Measurements from ENCODE around the gene ACTR3.

Gene ACTR3

DNA sequence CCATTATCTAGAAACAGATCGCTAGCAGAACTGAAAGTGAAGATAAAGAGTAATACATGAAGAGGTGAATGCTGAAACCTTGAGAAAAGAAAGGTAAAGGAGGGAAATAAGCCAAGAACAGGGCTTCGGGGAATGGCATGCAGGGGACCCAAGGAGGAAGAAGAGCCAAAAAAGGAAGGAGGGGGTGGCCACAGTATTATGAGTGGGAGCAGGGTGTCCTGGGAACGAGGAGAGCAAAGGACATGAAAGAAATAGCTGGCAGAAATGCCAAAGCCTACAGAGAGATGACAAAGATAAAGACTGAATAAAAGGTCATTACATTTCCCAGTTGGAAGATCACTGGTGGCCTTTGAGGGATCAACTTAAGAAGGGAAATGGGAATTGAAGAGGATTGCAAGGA is 82.9 kb downstream of the ACTR3 start:
- Histone ChIP-seq H3K36me3 (ENCODE audit: insufficient read depth, low read length) (no peaks in the 10 kb centered on the region), H3K27ac (ENCODE audit: low read depth, low read length) (no peak overlapping the region), H3K9me3 (ENCODE audit: low read length) (no peaks in the 10 kb centered on the region), H3K27me3 (ENCODE audit: control insufficient read depth in 1 of 2, insufficient read depth in 2 of 2, low read length in 2 of 2) (no peaks in the 10 kb centered on the region), H3K4me3 (ENCODE audit: low read depth in 1 of 2, low read length in 2 of 2) (no peak overlapping the region), H3K9ac (ENCODE audit: low read length) (no peak overlapping the region), H3K4me1 (ENCODE audit: insufficient read depth, low read length) (no peaks in the 10 kb centered on the region)

DNA sequence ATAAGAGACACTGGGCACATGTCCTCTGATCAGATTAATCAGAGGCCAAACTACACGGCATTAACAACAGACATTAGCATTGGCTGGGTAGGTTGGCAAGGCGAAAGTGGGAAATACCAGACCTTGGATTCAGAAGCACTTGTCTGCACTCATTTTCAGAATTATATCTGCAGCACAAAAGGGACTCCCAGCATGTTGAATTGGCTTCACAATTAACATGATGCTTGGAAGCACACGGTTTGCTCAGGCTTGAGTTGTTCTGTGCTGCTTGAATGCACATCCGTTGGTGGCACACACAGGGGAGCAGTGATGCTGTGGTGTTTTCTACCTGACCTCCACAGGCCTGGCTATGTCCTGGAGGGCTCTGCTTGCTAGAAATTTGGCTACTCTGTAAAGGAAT is 83.9 kb downstream of the ACTR3 start:
- no peak overlapping the region for H3K4me3 ChIP-seq (ENCODE audit: low read depth in 1 of 2, low read length in 2 of 2)
- no peaks in the 10 kb centered on the region for H3K9me3 ChIP-seq (ENCODE audit: low read length)
- H3K4me1 ChIP-seq (ENCODE audit: insufficient read depth, low read length): no peaks in the 10 kb centered on the region
- no peaks in the 10 kb centered on the region for H3K27me3 ChIP-seq (ENCODE audit: control insufficient read depth in 1 of 2, insufficient read depth in 2 of 2, low read length in 2 of 2)
- H3K27ac ChIP-seq (ENCODE audit: low read depth, low read length): no peak overlapping the region
- H3K9ac ChIP-seq (ENCODE audit: low read length): no peak overlapping the region
- H3K36me3 ChIP-seq (ENCODE audit: insufficient read depth, low read length): no peaks in the 10 kb centered on the region

DNA sequence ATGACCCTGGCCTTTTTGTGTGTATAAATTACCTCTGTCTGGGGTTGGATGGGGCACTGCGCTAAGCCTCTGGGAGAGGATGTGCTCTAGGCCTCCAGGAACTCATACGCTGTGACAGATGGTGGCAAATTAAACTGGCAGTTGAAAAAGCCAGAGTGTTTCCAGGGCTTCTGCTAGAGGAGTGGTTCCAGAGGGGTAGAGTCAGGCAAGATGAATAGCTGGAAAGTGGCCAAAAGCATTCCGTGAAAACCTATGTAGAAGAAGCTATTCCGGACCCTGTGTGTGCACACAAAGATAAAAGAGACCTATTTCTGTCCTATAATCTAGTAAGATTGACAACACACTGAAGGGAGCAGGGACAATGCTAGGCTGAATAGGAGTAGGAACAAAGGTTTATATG is 84.8 kb downstream of the ACTR3 start:
- H3K4me1 ChIP-seq (ENCODE audit: insufficient read depth, low read length): no peaks in the 10 kb centered on the region
- H3K27me3 ChIP-seq (ENCODE audit: control insufficient read depth in 1 of 2, insufficient read depth in 2 of 2, low read length in 2 of 2): no peaks in the 10 kb centered on the region
- H3K9me3 ChIP-seq (ENCODE audit: low read length): no peaks in the 10 kb centered on the region
- no peak overlapping the region for H3K4me3 ChIP-seq (ENCODE audit: low read depth in 1 of 2, low read length in 2 of 2)
- no peak overlapping the region for H3K27ac ChIP-seq (ENCODE audit: low read depth, low read length)
- no peaks in the 10 kb centered on the region for H3K36me3 ChIP-seq (ENCODE audit: insufficient read depth, low read length)
- no peak overlapping the region for H3K9ac ChIP-seq (ENCODE audit: low read length)

DNA sequence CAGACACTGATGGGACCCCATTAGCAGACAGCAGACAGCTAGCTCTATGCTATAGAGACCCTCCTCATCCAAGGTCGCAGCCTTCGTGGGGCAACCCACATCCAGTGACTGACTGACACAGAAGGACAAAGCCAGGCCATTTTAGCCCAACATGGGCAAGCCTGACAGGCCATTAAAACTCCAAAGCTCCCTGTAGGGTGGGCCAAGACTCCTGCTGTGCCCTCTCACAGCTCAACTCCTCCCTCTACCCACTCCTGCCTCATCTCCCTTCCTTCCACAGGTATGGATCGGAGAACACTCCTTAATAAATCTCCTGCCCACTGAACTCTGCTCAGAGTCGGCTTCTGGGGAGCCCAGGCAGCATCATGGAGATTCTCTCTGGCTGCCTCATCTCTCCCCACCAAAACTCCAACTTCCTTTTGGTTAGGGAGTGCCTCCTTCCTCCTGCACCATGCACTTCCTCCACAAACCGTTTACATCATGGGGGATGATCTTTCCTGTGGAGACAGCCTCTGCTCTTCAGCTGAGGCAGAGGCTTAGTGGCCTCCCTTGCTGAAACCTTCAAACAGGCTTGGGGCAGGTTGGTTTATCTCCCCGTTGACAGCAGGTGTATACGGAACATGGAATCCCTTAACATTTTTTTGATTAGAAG is 86.5 kb downstream of the ACTR3 start:
- Histone ChIP-seq H3K36me3 (ENCODE audit: insufficient read depth, low read length) (no peaks in the 10 kb centered on the region), H3K27ac (ENCODE audit: low read depth, low read length) (no peak overlapping the region), H3K27me3 (ENCODE audit: control insufficient read depth in 1 of 2, insufficient read depth in 2 of 2, low read length in 2 of 2) (no peaks in the 10 kb centered on the region), H3K9me3 (ENCODE audit: low read length) (no peaks in the 10 kb centered on the region), H3K4me3 (ENCODE audit: low read depth in 1 of 2, low read length in 2 of 2) (no peak overlapping the region), H3K9ac (ENCODE audit: low read length) (no peak overlapping the region), H3K4me1 (ENCODE audit: insufficient read depth, low read length) (no peaks in the 10 kb centered on the region)

DNA sequence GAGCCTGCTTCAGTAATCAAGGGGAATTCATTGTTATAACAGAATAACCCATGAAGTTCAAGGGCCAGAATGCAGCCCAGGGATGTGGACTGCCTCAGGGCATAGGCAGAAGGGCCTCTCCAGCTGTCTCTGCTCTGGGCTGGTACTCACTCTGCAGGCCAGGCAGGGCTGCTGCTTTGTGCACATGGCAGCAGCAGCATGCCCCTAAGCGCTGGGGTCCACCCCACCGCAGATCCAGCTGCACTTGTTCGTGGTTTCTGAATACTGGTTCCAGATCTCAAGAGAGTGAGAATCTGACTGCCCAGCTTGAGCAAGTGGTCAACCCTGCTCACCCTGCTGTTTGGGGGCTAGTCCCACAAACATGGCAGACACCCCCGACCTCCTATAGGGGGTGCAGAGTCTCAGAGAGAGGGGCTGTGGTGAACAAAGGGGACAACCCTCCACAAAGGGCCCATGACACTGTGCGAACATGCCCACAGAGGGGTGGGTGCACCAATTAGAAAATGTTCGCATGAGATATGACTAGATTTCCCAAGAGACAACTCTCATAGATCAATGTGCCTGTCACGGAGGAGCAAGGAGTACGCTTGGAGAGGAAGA is 87.3 kb downstream of the ACTR3 start:
- no peaks in the 10 kb centered on the region for H3K27me3 ChIP-seq (ENCODE audit: control insufficient read depth in 1 of 2, insufficient read depth in 2 of 2, low read length in 2 of 2)
- no peak overlapping the region for H3K4me3 ChIP-seq (ENCODE audit: low read depth in 1 of 2, low read length in 2 of 2)
- H3K9me3 ChIP-seq (ENCODE audit: low read length): no peaks in the 10 kb centered on the region
- no peak overlapping the region for H3K9ac ChIP-seq (ENCODE audit: low read length)
- H3K4me1 ChIP-seq (ENCODE audit: insufficient read depth, low read length): no peaks in the 10 kb centered on the region
- no peak overlapping the region for H3K27ac ChIP-seq (ENCODE audit: low read depth, low read length)
- H3K36me3 ChIP-seq (ENCODE audit: insufficient read depth, low read length): no peaks in the 10 kb centered on the region

DNA sequence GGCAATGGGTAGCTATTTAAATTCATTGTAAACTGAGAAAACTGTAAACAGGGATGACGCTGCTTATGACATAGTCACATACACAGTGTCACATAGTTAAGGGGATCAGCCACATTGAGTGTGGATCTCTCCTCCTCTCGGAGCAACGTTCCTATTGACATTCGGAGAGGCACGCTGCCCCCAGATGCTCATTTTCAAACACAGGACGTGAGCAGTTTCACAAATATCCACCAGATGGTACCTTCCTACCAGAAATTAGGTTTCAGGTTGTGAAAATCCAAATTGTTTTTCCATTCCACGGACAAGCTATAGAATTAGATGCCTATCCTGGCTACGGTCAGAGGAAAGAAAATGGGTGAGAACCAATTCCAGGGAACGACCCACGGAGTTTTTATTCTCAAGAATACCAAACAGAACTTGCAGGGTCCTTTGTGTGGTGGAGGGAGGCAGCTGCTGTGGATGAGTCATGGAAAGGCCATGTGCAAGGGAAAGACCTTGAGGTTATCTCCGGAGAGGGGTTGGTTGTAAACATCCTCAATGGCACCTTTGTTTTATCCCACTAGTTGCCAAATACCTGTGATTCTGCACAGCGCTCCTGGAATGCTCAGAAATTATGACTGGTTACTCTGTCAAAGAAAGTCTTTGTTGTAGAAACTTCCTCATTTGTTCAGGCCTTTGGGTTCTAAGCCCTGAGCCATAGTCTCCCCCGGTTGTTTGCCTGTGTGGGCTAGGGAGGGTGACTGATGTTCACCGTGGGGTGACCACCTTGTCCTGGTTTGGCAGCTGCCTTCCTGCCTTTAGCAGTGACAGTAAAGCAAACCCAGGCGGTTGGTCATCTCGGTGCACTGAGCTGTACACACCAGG is 88.0 kb downstream of the ACTR3 start:
- Histone ChIP-seq H3K36me3 (ENCODE audit: insufficient read depth, low read length) (no peaks in the 10 kb centered on the region), H3K9ac (ENCODE audit: low read length) (no peak overlapping the region), H3K27me3 (ENCODE audit: control insufficient read depth in 1 of 2, insufficient read depth in 2 of 2, low read length in 2 of 2) (no peaks in the 10 kb centered on the region), H3K9me3 (ENCODE audit: low read length) (no peaks in the 10 kb centered on the region), H3K4me1 (ENCODE audit: insufficient read depth, low read length) (no peaks in the 10 kb centered on the region), H3K4me3 (ENCODE audit: low read depth in 1 of 2, low read length in 2 of 2) (no peak overlapping the region), H3K27ac (ENCODE audit: low read depth, low read length) (no peak overlapping the region)

DNA sequence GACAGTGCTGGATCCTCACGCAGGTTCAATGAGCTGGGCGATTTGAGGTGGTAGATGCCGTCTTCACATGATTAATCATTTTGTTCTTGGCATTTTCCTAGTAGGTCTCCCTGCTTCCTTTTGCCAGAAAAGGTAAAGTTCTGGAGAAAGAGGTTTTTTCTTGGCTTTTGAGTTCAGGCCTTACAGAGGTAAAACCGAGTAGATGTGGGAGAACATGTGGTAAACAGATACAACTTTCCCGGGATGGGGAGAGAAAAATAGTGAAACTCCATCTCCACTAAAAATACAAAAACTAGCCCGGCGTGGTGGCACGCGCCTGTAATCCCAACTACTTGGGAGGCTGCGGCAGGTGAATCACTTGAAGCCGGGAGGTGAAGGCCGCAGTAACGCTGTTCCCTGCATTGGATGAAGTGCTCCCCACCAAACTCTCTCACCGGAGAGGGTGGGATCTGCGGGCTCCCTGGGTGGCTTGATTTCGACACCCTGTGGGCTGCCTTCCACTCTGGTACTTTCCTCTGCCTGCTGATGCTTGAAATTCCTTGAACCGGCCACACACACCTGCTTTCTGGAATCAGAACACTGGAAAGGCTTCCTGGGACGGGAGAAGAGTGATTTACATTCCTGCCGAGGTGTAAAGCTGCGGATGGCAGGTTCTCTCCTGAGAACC is 88.8 kb downstream of the ACTR3 start:
- no peaks in the 10 kb centered on the region for H3K36me3 ChIP-seq (ENCODE audit: insufficient read depth, low read length)
- no peak overlapping the region for H3K9ac ChIP-seq (ENCODE audit: low read length)
- H3K27ac ChIP-seq (ENCODE audit: low read depth, low read length): no peak overlapping the region
- H3K9me3 ChIP-seq (ENCODE audit: low read length): no peaks in the 10 kb centered on the region
- H3K27me3 ChIP-seq (ENCODE audit: control insufficient read depth in 1 of 2, insufficient read depth in 2 of 2, low read length in 2 of 2): no peaks in the 10 kb centered on the region
- H3K4me3 ChIP-seq (ENCODE audit: low read depth in 1 of 2, low read length in 2 of 2): no peak overlapping the region
- H3K4me1 ChIP-seq (ENCODE audit: insufficient read depth, low read length): no peaks in the 10 kb centered on the region

DNA sequence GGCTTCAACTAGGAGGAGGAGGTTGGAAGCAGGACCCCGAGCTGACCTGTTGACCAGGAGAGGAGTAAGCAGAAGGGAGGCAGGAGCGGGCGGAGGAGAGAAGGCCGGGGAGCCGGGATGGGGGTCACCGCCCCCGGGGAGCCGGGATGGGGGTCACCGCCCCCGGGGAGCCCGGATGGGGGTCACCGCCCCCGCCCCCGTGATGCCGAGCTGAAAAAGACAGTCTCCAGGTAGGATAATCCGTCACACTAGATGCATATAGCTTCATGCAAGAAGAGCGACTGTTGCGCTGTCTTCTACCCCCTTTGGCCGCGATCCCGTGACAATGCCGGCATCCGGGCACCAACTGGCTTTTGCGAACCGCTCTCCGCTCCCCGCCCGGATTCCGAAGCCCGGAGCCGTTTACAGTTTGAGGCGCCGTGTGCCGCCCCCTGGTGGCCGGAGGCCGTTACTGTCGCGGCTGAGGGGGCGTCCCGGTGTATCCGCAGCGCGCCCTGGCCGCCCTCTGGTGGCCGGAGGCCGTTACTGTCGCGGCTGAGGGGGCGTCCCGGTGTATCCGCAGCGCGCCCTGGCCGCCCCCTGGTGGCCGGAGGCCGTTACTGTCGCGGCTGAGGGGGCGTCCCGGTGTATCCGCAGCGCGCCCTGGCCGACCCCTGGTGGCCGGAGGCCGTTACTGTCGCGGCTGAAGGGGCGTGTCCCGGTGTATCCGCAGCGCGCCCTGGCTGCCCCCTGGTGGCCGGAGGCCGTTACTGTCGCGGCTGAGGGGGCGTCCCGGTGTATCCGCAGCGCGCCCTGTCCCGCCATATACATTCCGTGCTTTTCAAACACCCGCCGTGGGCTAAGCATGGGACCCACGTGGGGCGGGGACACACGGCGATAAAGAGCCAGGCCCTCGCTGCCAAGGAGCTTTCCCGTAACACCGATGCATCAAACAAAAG is 89.6 kb downstream of the ACTR3 start:
- no peaks in the 10 kb centered on the region for H3K9me3 ChIP-seq (ENCODE audit: low read length)
- H3K9ac ChIP-seq (ENCODE audit: low read length): no peak overlapping the region
- H3K4me1 ChIP-seq (ENCODE audit: insufficient read depth, low read length): no peaks in the 10 kb centered on the region
- H3K4me3 ChIP-seq (ENCODE audit: low read depth in 1 of 2, low read length in 2 of 2): no peak overlapping the region
- H3K27me3 ChIP-seq (ENCODE audit: control insufficient read depth in 1 of 2, insufficient read depth in 2 of 2, low read length in 2 of 2): no peaks in the 10 kb centered on the region
- no peaks in the 10 kb centered on the region for H3K36me3 ChIP-seq (ENCODE audit: insufficient read depth, low read length)
- H3K27ac ChIP-seq (ENCODE audit: low read depth, low read length): no peak overlapping the region

DNA sequence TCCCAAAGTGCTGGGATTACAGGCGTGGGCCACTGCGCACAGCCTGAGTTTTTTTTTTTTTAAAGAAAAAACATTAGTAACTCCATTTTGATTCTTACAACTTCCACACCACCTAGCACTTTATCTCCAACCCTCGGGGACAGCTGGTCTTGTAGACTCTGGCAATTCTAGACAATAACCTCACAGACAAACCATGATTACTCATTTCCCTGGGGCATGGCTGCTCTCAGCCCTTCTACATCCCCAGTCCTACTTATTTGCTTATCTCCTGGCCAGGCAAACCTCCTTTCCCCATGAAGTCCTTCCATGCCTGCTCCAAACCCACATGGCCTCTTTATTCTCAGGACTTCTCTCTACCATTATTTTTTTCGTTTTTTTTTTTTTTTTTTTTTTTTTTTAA is 91.1 kb downstream of the ACTR3 start:
- Histone ChIP-seq H3K4me3 (ENCODE audit: low read depth in 1 of 2, low read length in 2 of 2) (no peak overlapping the region), H3K9ac (ENCODE audit: low read length) (no peak overlapping the region), H3K36me3 (ENCODE audit: insufficient read depth, low read length) (no peaks in the 10 kb centered on the region), H3K27me3 (ENCODE audit: control insufficient read depth in 1 of 2, insufficient read depth in 2 of 2, low read length in 2 of 2) (no peaks in the 10 kb centered on the region), H3K27ac (ENCODE audit: low read depth, low read length) (no peak overlapping the region), H3K9me3 (ENCODE audit: low read length) (no peaks in the 10 kb centered on the region), H3K4me1 (ENCODE audit: insufficient read depth, low read length) (no peaks in the 10 kb centered on the region)

DNA sequence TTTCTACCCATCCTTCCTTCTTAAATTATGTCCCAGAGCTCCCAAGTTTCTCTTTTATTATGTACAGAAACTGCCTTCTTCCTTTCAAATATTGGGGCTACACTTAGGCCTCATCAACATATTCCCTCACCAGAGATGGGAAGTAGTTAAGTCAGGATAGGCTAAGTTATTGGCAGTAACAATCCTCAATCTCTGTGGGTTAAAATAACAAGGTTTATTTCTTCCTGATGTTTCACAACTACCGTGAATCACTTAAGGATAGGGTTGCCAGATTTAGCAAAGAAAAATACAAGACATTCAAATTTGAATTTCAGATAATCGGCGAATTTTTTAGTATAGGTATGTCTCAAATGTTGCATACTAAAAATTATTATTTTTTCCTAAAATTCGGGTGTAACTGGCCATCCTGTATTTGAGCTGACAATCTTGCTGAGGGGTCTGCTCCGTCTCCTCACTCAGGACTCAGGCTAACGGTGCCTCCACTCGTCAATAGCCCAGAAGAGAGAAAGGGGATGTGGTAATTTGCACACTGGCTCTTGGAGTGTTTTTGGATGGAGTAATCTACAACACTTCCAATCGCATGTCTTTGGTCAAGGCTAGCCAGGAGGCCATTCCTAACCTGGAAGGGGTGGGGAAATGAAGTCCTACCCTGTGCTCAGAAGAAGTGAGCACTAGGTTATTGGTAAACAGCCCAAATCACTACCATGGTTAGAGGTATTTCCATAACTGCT is 91.7 kb downstream of the ACTR3 start:
- H3K9me3 ChIP-seq (ENCODE audit: low read length): no peaks in the 10 kb centered on the region
- no peak overlapping the region for H3K27ac ChIP-seq (ENCODE audit: low read depth, low read length)
- no peaks in the 10 kb centered on the region for H3K36me3 ChIP-seq (ENCODE audit: insufficient read depth, low read length)
- H3K9ac ChIP-seq (ENCODE audit: low read length): no peak overlapping the region
- H3K4me1 ChIP-seq (ENCODE audit: insufficient read depth, low read length): no peaks in the 10 kb centered on the region
- no peaks in the 10 kb centered on the region for H3K27me3 ChIP-seq (ENCODE audit: control insufficient read depth in 1 of 2, insufficient read depth in 2 of 2, low read length in 2 of 2)
- H3K4me3 ChIP-seq (ENCODE audit: low read depth in 1 of 2, low read length in 2 of 2): no peak overlapping the region

Data from muscle layer of colon (tissue), 2 donors.